Transverse colon (tissue), 3 donors: ENCODE measurements around the gene PLXDC2.

ENCODE experiments used
- EP300 ChIP-seq: sonication (generic); formaldehyde crosslinking; IDR thresholded peaks from one replicate; pipeline ENCODE4 v1.6.1; 2017; ENCODE audit warnings: antibody characterized with exemption, low read depth
- TF ChIP-seq, protein P1 (sequence below), 5 experiments: fragments of 200-600 bp in 3 of 5; fragments of 450-650 bp in 2 of 5; sonication (generic) in 3 of 5; IDR thresholded peaks; 1 replicate in 2 of 5; 2 replicates in 3 of 5; pipeline ENCODE4 v1.5.1; 2016 to 2017; ENCODE audit warnings: antibody characterized with exemption in 5 of 5, inconsistent platforms in 3 of 5, mild to moderate bottlenecking in 2 of 5, moderate library complexity in 1 of 5

DNA sequence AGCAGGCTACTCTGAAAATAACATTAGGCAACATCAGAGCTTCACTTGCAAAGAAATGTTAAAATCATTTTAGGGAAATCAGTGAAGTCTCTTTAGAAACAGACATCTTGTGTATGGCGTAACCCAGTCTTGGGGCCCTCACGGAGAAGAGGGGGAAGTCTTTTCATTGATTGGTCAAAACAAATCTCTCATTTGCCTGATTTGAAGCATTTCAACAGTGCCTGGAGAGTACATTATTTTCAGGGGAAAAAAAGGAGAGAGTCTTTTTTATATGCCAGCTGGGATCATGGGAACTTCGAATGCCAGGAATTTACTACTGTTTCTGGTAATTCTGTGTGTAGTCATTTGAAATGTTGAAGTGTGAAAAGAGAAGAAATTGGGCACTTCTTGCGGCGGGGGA is 471.4 kb downstream of the PLXDC2 start:
- TF ChIP-seq EP300 = no peak
- TF ChIP-seq, protein P1, sequence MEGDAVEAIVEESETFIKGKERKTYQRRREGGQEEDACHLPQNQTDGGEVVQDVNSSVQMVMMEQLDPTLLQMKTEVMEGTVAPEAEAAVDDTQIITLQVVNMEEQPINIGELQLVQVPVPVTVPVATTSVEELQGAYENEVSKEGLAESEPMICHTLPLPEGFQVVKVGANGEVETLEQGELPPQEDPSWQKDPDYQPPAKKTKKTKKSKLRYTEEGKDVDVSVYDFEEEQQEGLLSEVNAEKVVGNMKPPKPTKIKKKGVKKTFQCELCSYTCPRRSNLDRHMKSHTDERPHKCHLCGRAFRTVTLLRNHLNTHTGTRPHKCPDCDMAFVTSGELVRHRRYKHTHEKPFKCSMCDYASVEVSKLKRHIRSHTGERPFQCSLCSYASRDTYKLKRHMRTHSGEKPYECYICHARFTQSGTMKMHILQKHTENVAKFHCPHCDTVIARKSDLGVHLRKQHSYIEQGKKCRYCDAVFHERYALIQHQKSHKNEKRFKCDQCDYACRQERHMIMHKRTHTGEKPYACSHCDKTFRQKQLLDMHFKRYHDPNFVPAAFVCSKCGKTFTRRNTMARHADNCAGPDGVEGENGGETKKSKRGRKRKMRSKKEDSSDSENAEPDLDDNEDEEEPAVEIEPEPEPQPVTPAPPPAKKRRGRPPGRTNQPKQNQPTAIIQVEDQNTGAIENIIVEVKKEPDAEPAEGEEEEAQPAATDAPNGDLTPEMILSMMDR (IDR thresholded peaks at IDR 0.05) = no peak
